GM21526 (cell line): ENCODE measurements around the gene ALOX15B.
"Not testable (repeated sequence)": the region's sequence is repeated elsewhere in the genome, so short reads cannot be mapped to it uniquely, and the experiment has no call there.

Experiments used
- ATAC-seq: cut with Tn5 transposase; IDR thresholded peaks from one replicate; pipeline ENCODE4 v1.9.1; 2021; ENCODE audit warnings: moderate library complexity; ENCODE audit not compliant: unreplicated experiment, low FRiP score

ALOX15B gene

DNA sequence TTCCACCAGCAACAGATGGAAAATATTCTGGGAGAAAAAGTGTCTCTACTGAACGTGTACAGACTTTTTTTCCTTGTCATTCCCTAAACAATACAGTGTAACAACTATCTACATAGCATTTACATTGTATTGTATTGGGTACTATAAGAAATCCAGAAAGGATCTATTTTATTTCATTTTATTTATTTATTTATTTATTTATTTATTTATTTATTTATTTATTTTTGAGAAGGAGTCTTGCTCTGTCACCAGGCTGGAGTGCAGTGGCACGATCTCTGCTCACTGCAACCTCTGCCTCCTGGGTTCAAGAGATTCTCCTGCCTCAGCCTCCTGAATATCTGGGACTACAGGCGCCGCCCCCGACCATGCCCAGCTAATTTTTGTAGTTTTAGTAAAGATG lies 39.1 kb downstream of the ALOX15B start:
- not testable (repeated sequence) for ATAC-seq

DNA sequence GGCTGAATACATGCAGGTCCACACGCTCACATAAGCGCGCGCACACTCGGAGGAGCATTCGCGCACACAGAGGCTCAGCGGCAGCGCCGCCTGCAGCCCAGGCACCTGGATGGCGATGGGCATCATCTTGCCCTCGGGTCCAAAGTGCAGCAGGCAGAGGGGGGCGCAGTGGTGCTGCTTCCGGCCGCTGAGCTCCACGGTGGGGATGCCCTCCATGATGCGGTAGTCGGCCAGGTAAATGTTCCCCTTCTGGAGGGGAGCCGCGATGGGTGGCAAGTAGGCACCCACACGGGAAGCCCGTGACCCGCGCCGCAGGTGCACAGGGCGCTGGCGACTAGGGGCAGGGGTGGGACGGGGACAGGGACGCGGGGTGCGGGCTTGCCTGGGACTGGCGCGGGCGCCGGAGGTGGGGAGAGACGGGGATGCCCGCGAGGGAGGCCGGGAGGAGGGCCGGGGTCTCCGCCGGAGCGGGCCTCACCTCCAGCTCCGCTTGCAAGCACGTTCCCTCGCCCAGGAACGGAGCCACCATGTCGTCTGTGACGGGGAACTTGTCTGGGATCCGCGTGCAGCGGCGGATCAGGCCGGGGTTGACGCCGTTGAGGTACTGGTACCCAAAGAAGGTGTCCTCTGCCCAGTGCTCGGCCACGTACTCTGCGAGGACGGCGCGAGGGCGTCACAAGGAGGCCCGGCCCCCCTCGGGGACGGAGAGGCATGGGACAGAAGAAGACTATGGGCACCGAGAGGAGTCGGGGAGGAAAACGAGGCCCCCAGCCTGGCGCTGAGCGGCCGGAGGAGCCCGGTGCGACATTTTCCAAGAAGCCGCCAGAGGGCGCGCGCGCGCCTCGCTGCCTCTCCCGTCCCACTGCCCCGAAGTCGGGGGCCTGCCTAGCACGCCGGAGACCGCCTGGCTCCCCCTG lies 40.7 kb downstream of the ALOX15B start:
- ATAC-seq = peak; percentile 58

DNA sequence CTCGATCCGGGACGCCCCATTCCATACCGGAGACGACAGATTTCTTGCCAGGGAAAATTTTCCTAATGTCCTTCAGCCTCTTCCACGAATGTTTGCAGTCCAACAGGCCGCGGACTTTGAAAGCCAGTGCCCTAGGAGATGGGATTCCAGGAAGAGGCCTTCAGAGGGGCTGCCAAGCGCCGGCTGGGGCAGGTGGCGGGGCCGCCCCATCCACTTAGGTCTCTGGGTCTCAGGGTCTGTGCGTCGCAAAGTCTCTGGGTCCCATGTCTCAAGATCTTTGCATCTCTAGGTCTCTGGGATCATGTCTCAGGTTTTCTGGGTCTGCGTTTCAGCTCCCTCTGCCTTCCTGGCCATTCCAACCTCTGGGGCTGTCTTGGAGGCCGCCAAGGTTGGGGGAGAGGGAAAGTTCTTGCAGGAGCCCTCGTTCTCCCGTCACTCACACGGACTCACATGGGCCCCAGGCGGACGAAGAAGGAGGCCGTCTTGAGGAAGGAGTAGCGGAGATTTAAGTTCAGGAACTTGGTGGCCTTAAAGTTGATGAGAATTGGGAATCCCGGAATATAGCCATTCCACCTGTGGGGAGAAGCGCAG lies 41.4 kb downstream of the ALOX15B start:
- ATAC-seq = no peak

DNA sequence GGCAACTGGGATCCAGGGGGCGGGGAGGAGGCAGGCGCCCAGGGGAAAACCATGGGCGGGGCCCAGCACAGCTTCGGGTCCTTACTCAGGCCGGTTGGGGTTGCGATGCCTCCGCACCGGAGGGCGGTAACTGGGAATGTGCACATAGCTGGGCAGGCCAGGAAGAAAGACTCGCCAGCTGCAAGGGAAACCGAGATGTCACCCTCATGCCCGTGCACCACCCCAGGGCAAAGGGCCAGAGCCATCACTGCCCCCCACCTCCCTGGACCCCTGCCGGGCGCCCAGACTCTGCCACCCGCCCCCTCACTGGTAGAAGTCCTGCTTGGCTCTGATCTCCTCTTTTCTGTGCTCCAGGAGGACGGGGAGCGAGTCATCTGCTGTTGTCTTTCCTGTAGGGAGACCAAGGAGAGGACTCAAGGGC lies 42.0 kb downstream of the ALOX15B start:
- ATAC-seq = no peak

DNA sequence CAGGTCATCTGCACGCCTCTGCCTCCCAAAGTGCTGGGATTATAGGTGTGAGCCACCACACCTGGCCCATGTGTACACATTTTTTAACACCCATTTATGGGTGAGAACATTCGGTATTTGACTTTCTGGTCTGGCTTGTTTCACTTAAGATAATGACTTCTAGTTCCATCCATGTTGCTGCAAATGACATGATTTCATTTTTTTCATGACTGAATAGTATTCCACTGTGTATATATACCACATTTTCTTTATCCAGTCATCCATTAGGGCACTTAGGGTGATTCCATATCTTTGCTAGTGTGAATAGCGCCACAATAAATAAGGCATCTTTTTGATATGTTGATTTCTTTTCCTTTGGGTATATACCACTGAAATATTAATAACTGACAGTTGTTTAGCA lies 43.0 kb downstream of the ALOX15B start:
- no peak for ATAC-seq

DNA sequence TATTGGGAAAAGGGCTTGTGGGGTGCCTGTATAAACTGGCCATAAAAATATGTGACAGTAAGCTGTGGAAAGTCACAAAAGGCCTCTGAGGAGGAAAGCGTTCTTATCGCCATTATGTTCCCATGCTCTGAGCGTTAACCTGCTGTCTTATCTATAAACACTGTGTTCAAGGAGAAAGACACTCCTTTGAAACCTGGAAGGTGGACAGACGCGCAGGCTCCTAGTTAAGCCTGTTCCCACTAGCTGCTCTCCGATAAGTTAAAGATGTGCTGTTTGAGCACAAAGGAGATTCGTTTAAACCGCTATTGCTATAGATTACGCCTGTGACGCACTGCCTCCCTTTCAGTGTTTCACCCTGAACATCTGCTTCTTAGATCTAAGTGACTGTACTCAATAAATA lies 43.4 kb downstream of the ALOX15B start:
- no peak for ATAC-seq

DNA sequence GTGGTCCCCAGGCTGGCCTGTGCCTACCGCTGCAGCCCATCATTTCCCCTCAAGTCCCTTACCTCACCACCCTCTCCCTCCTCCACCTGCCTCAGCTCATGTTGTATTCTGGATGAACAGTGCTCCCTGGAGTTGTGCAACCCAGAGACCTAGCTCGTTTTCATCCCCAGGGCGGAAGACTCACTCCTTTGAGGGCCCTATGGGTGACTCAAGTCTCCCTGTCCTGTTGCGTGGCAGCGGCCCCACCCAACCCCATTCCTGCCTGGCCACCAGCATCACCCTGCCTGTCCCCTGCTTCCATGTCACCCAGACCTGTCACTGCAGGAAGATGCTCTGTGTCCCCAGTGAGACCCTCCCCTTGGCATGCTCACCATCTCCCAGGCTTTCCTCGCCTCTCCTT lies 45.4 kb downstream of the ALOX15B start:
- no peak for ATAC-seq

DNA sequence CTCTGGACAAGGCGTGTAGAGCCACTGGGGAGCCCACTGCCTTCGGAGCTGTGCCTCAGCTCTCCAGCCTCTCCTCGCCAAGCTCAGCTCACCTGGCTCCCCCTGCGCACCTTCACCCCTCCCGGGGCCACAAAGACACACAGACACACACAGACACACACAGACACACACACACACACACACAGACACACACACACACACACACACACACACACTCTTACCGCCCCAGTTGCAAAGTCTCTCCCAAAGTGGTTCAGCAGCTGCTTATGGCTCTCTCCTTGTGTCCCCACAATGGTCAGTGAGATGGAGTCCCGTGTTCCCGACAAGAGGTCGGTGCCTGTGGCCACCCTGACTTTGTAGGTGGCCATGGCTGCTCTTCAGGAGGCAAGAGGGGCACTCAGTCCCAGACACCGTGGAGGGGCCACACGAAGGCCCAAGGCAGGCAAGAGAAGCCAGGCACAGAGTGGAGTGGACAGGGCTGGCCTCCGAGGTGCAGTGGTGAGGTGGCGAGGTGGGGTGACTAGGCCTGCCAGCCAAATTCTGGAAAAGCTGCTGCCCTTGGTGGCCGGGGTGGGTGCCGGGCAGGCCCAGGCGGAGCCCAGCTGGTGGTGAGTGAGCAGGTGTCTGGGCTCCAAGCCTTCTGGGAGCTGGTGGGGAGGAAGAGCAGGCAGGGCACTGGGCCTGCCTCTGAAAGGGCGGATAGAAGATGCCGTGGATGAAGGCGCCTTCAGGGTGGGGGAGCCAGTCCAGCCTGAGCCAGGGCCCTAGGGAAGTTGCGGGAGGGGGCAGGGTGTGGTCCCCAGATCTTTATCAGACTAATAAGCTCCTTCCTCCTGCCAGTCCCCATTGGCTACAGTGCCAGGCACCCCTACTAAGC lies 48.5 kb downstream of the ALOX15B start, which contains the start of gene ALOX12B:
Gene ALOX12B, minus strand, starts transcription at position 642 of the 877 bp plus-strand sequence. Its CDS starts 274 bp downstream, at position 368.
- no peak for ATAC-seq

DNA sequence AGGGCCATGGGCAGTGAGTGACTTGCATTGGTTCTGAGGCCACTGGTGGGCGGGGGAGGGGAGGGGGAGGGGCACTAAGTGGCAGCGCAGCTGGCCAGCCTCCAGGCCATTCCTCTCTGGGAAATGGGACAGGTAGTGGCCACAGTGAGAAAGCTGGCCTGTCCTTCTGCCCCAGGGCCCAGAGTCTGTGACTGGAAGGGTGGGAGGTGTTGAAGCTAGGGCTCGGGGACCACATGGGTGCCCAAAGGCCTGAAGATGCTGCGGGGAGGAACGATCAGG lies 49.0 kb downstream of the ALOX15B start:
- no peak for ATAC-seq

DNA sequence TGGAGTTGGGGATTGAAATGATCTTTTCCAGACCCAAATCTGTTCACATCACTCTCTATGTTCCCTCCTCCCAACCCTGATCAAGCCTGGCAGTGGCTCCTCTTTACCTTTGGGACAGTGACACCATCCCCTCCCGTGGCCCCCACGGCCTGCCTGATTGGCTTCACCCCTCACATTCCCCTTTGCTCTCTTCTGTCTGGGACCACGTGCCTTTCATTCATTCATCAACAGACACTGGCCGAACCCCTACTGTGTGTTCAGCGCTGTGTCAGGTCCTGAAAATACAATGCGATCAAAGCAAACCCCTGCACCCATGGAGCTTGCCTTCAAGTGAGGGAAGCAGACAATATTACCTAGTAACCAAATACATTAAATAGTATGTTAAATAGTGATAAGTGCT lies 50.9 kb downstream of the ALOX15B start:
- ATAC-seq = no peak

DNA sequence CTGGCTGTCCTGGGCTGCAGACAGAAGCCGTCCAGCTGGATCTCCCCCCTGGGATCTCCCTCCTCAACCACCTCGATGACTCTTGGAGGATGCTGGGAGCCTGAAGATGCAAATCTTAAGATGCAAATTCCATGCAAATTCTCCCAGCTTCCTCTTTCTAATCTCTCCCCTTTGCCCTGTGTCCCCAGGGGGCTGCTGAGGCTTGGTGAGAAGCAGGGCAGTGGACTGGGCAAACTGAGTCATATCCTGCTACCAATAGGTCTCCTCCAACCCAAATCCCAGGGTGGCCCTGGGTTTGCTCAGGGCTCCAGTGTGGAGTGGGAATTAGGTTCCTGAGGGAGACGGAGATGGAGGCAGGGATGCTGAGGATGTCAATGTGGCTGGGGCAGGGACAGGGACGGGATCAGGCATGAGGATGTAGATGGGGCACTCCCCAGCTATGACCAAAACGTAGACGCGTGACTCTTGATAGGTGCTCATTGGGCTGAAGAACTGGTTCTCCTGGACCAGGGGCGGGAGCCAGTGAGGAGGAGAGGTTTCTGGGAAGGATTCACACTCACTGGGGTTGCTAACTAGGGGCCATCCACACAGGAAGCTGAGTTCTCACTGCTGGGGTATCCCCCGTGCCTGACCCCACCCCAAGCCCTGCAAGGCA lies 52.3 kb downstream of the ALOX15B start:
- no peak for ATAC-seq

DNA sequence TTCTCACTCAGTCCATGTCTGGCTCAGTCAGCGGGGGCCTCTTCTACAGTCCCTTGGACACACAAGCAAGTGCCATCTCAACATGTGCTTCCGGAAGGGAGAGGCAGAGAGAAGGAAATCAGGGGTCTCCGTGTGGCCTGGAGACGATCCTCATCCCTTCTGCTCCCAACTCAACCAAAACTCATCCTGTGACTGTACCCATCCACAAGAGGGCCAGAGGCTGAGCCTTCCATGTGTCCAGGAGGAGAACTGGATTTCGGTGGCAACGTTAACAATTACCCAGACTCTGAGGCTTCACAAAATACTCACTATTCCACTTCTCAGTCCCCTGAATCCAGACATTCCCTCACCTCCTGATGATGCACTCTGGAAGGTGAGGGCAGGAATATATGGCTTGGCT lies 56.5 kb downstream of the ALOX15B start:
- no peak for ATAC-seq

DNA sequence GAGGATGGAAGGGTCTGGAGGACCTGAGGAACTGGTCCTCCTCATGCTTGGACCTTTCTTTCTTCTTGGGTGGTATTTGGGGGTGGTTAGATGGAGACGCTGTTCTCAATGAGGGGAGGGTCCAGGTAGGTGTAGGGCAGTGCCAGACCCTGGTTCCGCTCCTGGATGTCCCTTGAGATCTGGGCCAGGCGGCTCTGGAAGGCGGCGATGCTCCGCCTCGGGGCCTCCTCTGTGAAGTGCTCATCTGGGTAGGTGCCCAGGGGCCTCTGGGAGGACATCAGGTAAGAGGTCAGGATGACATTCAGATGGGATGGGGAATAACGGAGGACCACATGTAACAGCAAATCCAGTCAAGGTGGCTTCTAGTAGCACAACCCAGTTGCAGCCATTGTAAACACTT lies 57.7 kb downstream of the ALOX15B start:
- ATAC-seq = no peak
